HL-60 (cell line): Measurements from ENCODE around the gene MT1X.
"Not testable (repeated sequence)": the region's sequence is repeated elsewhere in the genome, so short reads cannot be mapped to it uniquely, and the experiment has no call there.

Experiments used
- DNase-seq, 2 experiments: peaks; one replicate each; pipeline ENCODE4 v3.0.0-alpha.2; 2010 to 2020; ENCODE audit warnings: low read depth in 1 of 2, low spot score in 1 of 2
- H3K27ac ChIP-seq: fragments of 250-450 bp; sonication (Bioruptor Pico); replicated peaks from 2 replicates; pipeline ENCODE4 v1.5.1; 2020; ENCODE audit warnings: mild to moderate bottlenecking, moderate library complexity
- H3K27me3 ChIP-seq: fragments of 250-450 bp; sonication (Bioruptor Pico); 2 replicates; pipeline ENCODE4 v1.5.1; 2021; ENCODE audit warnings: mild to moderate bottlenecking, moderate library complexity; ENCODE audit not compliant: insufficient read depth, poor library complexity, severe bottlenecking
- H3K4me3 ChIP-seq: replicated peaks from 2 replicates; pipeline ENCODE4 v1.5.1; 2011; ENCODE audit warnings: mild to moderate bottlenecking, control low read depth, low read length; ENCODE audit not compliant: insufficient read depth
- GABPA ChIP-seq: IDR thresholded peaks from 2 replicates; pipeline ENCODE4 v1.6.1; 2012; ENCODE audit warnings: low read depth
- POLR2AphosphoS5 ChIP-seq: IDR thresholded peaks from 2 replicates; pipeline ENCODE4 v1.6.1; 2012; ENCODE audit warnings: low read depth
- SPI1 ChIP-seq: IDR thresholded peaks from 2 replicates; pipeline ENCODE4 v1.6.1; 2012; ENCODE audit warnings: low read depth, mild to moderate bottlenecking, borderline replicate concordance
- TF ChIP-seq, protein P1 (sequence below): IDR thresholded peaks from 2 replicates; pipeline ENCODE4 v1.6.1; 2012; ENCODE audit warnings: low read depth; ENCODE audit not compliant: insufficient replicate concordance
- TF ChIP-seq, protein P2 (sequence below): IDR thresholded peaks from one replicate; pipeline ENCODE4 v1.5.1; 2011; ENCODE audit warnings: low read length, control low read depth, inconsistent platforms; ENCODE audit not compliant: insufficient read depth

The MT1X gene

DNA sequence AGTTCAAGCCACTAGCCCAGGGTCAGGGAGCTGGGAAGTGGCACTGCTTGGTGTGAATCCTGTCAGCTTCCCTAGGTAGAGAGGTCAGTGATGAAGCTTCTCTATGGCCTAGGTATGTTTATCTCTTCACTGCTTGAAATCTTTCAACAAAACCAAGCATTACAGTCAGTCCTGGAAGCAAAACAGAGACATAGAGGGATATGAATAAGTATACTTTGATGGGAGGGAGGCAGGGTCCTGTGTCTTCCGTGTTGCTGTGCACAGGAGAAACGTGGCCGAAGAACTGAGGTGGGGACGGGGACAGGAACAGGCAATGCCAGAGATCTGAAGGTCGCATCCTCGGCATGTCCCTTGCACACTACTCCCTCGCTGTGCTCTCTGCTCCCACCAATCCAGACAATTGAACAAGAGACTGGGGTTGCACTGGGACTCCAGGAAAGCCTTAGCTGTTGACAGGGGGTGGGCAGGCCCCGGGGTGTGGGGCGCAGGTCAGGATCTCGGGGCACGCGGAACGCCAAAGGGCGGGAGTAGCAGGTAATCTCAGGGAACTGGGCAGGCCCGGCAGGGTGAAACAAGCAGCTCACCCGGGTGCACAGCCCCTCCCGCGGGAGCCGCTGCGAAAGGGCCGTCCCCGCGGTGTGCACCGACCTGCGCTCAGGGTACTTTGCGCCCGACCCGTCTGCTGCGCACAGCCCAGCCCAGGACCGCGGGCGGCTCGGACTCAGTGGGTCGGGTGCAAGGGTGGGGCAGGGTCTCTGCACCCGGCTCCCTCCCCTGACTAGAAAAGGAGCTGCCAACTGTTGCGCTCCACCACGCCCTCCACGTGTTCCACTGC lies 13.0 kb upstream of the MT1X start, which contains the start of gene MT1H:
Gene MT1H, plus strand, starts transcription at position 810 of the 835 bp plus-strand sequence. CDS start 71 bp downstream, outside the sequence.
- no peak for TF ChIP-seq GABPA
- TF ChIP-seq POLR2AphosphoS5: no peak
- no peak for TF ChIP-seq SPI1
- TF ChIP-seq, protein P1, sequence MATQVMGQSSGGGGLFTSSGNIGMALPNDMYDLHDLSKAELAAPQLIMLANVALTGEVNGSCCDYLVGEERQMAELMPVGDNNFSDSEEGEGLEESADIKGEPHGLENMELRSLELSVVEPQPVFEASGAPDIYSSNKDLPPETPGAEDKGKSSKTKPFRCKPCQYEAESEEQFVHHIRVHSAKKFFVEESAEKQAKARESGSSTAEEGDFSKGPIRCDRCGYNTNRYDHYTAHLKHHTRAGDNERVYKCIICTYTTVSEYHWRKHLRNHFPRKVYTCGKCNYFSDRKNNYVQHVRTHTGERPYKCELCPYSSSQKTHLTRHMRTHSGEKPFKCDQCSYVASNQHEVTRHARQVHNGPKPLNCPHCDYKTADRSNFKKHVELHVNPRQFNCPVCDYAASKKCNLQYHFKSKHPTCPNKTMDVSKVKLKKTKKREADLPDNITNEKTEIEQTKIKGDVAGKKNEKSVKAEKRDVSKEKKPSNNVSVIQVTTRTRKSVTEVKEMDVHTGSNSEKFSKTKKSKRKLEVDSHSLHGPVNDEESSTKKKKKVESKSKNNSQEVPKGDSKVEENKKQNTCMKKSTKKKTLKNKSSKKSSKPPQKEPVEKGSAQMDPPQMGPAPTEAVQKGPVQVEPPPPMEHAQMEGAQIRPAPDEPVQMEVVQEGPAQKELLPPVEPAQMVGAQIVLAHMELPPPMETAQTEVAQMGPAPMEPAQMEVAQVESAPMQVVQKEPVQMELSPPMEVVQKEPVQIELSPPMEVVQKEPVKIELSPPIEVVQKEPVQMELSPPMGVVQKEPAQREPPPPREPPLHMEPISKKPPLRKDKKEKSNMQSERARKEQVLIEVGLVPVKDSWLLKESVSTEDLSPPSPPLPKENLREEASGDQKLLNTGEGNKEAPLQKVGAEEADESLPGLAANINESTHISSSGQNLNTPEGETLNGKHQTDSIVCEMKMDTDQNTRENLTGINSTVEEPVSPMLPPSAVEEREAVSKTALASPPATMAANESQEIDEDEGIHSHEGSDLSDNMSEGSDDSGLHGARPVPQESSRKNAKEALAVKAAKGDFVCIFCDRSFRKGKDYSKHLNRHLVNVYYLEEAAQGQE: no peak
- TF ChIP-seq, protein P2, sequence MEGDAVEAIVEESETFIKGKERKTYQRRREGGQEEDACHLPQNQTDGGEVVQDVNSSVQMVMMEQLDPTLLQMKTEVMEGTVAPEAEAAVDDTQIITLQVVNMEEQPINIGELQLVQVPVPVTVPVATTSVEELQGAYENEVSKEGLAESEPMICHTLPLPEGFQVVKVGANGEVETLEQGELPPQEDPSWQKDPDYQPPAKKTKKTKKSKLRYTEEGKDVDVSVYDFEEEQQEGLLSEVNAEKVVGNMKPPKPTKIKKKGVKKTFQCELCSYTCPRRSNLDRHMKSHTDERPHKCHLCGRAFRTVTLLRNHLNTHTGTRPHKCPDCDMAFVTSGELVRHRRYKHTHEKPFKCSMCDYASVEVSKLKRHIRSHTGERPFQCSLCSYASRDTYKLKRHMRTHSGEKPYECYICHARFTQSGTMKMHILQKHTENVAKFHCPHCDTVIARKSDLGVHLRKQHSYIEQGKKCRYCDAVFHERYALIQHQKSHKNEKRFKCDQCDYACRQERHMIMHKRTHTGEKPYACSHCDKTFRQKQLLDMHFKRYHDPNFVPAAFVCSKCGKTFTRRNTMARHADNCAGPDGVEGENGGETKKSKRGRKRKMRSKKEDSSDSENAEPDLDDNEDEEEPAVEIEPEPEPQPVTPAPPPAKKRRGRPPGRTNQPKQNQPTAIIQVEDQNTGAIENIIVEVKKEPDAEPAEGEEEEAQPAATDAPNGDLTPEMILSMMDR: no peak
- DNase-seq: no peak
- Histone ChIP-seq H3K27ac (no peak within 1 kb of the TSS), H3K4me3 (no peak within 1 kb of the TSS), H3K27me3 (peaks cover 45% of the 10 kb centered on the region)

GRCh38 chr16:56669840-56670619 lies 12.2 kb upstream of the MT1X start:
- DNase-seq: peak in 1 of 2 experiments; percentile 13
- H3K27me3 ChIP-seq: peaks cover 45% of the 10 kb centered on the region
- no peak overlapping the region for H3K27ac ChIP-seq
- no peak overlapping the region for H3K4me3 ChIP-seq
- TF ChIP-seq, protein P2: no peak
- TF ChIP-seq SPI1 (peak; percentile 43), GABPA (no peak), POLR2AphosphoS5 (no peak)
- TF ChIP-seq, protein P1: no peak

GRCh38 chr16:56670620-56670934 lies 11.7 kb upstream of the MT1X start:
- Histone ChIP-seq H3K4me3 (no peak overlapping the region), H3K27ac (no peak overlapping the region), H3K27me3 (peaks cover 44% of the 10 kb centered on the region)
- DNase-seq: no peak
- TF ChIP-seq, protein P2: no peak
- TF ChIP-seq, protein P1: no peak
- TF ChIP-seq POLR2AphosphoS5 (no peak), GABPA (no peak), SPI1 (no peak)

- not testable (repeated sequence) for H3K27ac ChIP-seq, H3K4me3 ChIP-seq, DNase-seq
- H3K27me3 ChIP-seq: peaks cover 49% of the 10 kb centered on the region
These were observed 10.6 kb upstream of the MT1X start for GRCh38 chr16:56671691-56672090.

- not testable (repeated sequence) for H3K4me3 ChIP-seq, H3K27ac ChIP-seq, DNase-seq
- peaks cover 46% of the 10 kb centered on the region for H3K27me3 ChIP-seq
These were observed 10.1 kb upstream of the MT1X start for GRCh38 chr16:56672171-56672570.
